MM.1S (cell line): ENCODE data around the gene GLIS2.

ENCODE experiments used
- DNase-seq: peaks from one replicate; pipeline ENCODE4 v3.0.0-alpha.2; 2015
- H2AFZ ChIP-seq: fragments of 300-600 bp; sonication (generic); 2 replicates; pipeline ENCODE4 v1.6.0; 2016; ENCODE audit warnings: antibody characterized with exemption, low read length
- H3F3A ChIP-seq: fragments of 300-600 bp; sonication (generic); 2 replicates; pipeline ENCODE4 v1.6.1; 2016; ENCODE audit warnings: mild to moderate bottlenecking, antibody characterized with exemption, low read length, moderate library complexity, mixed read lengths; ENCODE audit not compliant: insufficient read depth
- H3K27ac ChIP-seq: fragments of 300-600 bp; sonication (generic); 2 replicates; pipeline ENCODE4 v1.5.1; 2016; ENCODE audit warnings: mild to moderate bottlenecking, low read length
- H3K27me3 ChIP-seq: fragments of 300-600 bp; sonication (generic); replicated peaks from 2 replicates; pipeline ENCODE4 v1.6.0; 2016; ENCODE audit warnings: low read length; ENCODE audit not compliant: insufficient read depth
- H3K36me3 ChIP-seq: fragments of 300-600 bp; sonication (generic); replicated peaks from 2 replicates; pipeline ENCODE4 v1.6.1; 2016; ENCODE audit warnings: mild to moderate bottlenecking, low read length, mixed read lengths; ENCODE audit not compliant: insufficient read depth
- H3K4me1 ChIP-seq: fragments of 300-600 bp; sonication (generic); 2 replicates; pipeline ENCODE4 v1.6.1; 2016; ENCODE audit warnings: low read length, mixed read lengths
- H3K4me2 ChIP-seq: fragments of 300-600 bp; sonication (generic); 2 replicates; pipeline ENCODE4 v1.6.0; 2016; ENCODE audit warnings: low read depth, low read length
- H3K4me3 ChIP-seq: fragments of 300-600 bp; sonication (generic); 2 replicates; pipeline ENCODE4 v1.5.1; 2016; ENCODE audit warnings: low read length, mixed read lengths
- H3K79me2 ChIP-seq: fragments of 300-600 bp; sonication (generic); 2 replicates; pipeline ENCODE4 v1.6.1; 2016; ENCODE audit warnings: mixed run types, low read length, mixed read lengths
- H3K9ac ChIP-seq: fragments of 300-600 bp; sonication (generic); 2 replicates; pipeline ENCODE4 v1.6.1; 2016; ENCODE audit warnings: low read length, mixed read lengths
- H3K9me2 ChIP-seq: fragments of 300-600 bp; sonication (generic); replicated peaks from 2 replicates; pipeline ENCODE4 v1.6.1; 2016; ENCODE audit warnings: mild to moderate bottlenecking, low read length, mixed read lengths; ENCODE audit not compliant: insufficient read depth
- H3K9me3 ChIP-seq: fragments of 300-600 bp; sonication (generic); replicated peaks from 2 replicates; pipeline ENCODE4 v1.6.1; 2016; ENCODE audit warnings: mild to moderate bottlenecking, low read length, mixed read lengths; ENCODE audit not compliant: insufficient read depth
- H4K20me1 ChIP-seq: fragments of 300-600 bp; sonication (generic); 2 replicates; pipeline ENCODE4 v1.6.1; 2016; ENCODE audit warnings: mild to moderate bottlenecking, low read length, moderate library complexity, mixed read lengths; ENCODE audit not compliant: insufficient read depth
- EZH2 ChIP-seq: fragments of 300-600 bp; sonication (generic); optimal IDR thresholded peaks from 2 replicates; pipeline ENCODE3; 2017; ENCODE audit warnings: low read depth, mild to moderate bottlenecking, antibody characterized with exemption, low read length, mixed read lengths
- EZH2phosphoT487 ChIP-seq: fragments of 300-600 bp; sonication (generic); IDR thresholded peaks from 2 replicates; pipeline ENCODE4 v1.6.1; 2018; ENCODE audit warnings: antibody characterized with exemption, low read length
- TF ChIP-seq, protein P1 (sequence below): fragments of 300-600 bp; sonication (generic); IDR thresholded peaks from 2 replicates; pipeline ENCODE4 v1.5.1; 2016; ENCODE audit warnings: antibody characterized with exemption, low read length, mixed read lengths

GLIS2 gene

DNA sequence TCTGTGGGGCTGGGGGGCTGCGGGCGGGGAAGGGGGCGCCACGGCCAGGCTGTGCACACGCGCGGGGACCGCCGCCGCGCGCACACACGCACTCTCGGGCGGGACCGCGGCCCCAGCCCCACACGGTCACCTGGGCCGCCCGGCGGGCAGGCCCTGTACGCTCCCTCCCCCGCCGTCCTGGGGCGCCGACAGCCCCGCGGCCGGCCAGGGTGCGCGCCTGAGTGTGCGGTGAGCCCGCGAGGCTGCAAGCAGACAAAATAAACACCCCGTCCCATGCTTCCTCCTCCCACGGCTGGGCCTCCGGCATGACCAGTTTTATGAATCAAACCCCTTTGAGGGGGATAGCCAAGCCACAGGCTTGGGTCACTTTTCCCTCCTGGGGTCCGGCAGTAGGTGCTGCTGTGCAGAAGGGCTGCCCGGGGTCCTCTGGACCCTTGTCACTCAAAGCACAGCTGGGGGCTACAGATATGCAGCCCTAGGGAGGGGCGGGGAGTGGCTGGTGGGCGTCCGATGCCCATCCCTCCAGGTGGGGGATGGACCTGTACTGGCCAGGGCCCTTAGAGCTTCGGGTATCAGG lies 56.2 kb downstream of the GLIS2 start:
- Histone ChIP-seq H3K9me3 (no peaks in the 10 kb centered on the region), H3K9me2 (no peaks in the 10 kb centered on the region), H3K79me2 (peaks cover 12% of the 10 kb centered on the region), H3K4me2 (no peak overlapping the region), H3K4me3 (no peak overlapping the region), H3F3A (no peaks in the 10 kb centered on the region), H3K27me3 (no peaks in the 10 kb centered on the region), H2AFZ (no peak overlapping the region), H3K36me3 (no peaks in the 10 kb centered on the region), H3K9ac (no peak overlapping the region), H4K20me1 (no peaks in the 10 kb centered on the region), H3K27ac (no peak overlapping the region), H3K4me1 (no peaks in the 10 kb centered on the region)
- no peak for DNase-seq
- TF ChIP-seq EZH2 = no peak
- TF ChIP-seq, protein P1, sequence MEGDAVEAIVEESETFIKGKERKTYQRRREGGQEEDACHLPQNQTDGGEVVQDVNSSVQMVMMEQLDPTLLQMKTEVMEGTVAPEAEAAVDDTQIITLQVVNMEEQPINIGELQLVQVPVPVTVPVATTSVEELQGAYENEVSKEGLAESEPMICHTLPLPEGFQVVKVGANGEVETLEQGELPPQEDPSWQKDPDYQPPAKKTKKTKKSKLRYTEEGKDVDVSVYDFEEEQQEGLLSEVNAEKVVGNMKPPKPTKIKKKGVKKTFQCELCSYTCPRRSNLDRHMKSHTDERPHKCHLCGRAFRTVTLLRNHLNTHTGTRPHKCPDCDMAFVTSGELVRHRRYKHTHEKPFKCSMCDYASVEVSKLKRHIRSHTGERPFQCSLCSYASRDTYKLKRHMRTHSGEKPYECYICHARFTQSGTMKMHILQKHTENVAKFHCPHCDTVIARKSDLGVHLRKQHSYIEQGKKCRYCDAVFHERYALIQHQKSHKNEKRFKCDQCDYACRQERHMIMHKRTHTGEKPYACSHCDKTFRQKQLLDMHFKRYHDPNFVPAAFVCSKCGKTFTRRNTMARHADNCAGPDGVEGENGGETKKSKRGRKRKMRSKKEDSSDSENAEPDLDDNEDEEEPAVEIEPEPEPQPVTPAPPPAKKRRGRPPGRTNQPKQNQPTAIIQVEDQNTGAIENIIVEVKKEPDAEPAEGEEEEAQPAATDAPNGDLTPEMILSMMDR = no peak
- no peak for TF ChIP-seq EZH2phosphoT487

DNA sequence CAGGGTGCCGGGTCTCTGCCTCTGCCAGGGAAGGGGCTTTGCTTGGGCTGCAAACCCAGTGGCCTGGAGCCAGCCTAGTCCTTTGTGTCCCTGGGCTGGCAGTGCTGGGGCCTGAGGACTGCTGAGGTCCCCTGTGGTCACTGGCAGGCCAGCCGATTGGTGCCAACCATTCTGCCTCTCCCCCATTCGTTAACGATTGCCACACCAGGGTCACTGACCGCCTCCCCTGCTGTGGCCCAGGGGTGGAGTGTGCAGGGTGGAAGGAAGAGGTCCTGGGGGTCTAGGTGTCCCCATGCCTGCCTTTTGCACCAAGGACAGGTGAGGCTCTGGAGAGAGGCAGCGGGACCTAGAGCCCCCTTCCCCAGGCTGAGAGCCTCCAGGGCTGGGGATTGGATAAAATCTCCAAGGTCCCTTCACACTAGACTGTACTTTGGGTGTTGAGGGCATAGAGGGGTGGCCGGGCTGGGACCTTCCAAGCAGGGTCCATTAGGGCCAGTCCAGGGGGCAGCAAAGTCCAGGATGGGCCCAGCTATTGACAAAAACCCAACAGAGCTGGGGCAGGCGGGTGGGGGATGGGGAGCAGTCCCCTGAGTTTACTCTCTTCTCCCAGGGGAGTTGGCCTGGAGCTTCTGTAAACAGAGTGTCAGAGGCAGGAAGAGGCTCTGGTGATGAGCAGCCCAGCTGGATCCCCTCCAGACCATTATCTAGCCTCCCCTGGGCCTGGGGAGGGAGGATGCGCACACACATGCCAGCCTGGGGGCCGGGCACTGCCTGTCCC lies 56.9 kb downstream of the GLIS2 start:
- no peaks in the 10 kb centered on the region for H3K9me3 ChIP-seq
- H3K4me3 ChIP-seq = no peak overlapping the region
- H3K4me2 ChIP-seq = no peak overlapping the region
- H3F3A ChIP-seq = no peaks in the 10 kb centered on the region
- TF ChIP-seq EZH2phosphoT487 (no peak), EZH2 (no peak)
- TF ChIP-seq, protein P1 = no peak
- no peak for DNase-seq
- no peaks in the 10 kb centered on the region for H3K4me1 ChIP-seq
- no peaks in the 10 kb centered on the region for H3K27me3 ChIP-seq
- no peaks in the 10 kb centered on the region for H4K20me1 ChIP-seq
- no peaks in the 10 kb centered on the region for H3K9me2 ChIP-seq
- no peak overlapping the region for H3K9ac ChIP-seq
- H3K79me2 ChIP-seq = peaks cover 12% of the 10 kb centered on the region
- H3K36me3 ChIP-seq = no peaks in the 10 kb centered on the region
- H3K27ac ChIP-seq = no peak overlapping the region
- H2AFZ ChIP-seq = no peak overlapping the region

DNA sequence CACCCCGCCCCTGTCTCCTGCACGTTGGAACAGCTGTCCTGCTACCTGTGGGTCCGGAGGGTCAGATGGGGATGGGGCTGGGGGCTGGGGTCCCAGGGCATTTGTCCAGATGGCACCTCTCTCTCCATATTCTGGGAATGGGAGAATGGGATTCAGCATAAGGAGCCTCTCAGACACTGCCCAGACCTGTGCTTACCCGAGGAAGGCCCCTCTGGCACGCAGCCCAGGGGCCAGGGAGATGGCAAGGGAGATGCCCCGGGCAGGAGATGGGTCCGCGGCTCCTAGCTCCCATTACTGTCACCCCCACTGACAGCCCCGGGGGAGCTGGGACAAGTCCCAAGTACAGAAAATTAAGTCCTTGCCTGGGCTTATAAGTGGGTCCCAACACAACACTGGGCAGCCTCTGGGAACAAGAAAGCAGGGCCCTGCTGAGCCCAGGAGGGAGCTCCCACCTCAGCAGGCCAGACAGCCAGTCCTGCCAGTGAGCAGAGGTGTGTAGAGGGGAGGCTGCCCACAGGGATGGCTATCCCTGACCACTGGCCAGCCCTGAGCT lies 57.6 kb downstream of the GLIS2 start:
- DNase-seq = no peak
- no peak overlapping the region for H3K9ac ChIP-seq
- no peaks in the 10 kb centered on the region for H3K36me3 ChIP-seq
- peaks cover 12% of the 10 kb centered on the region for H3K79me2 ChIP-seq
- no peak overlapping the region for H3K4me3 ChIP-seq
- no peak overlapping the region for H3K4me2 ChIP-seq
- H3F3A ChIP-seq = no peaks in the 10 kb centered on the region
- no peak overlapping the region for H2AFZ ChIP-seq
- no peaks in the 10 kb centered on the region for H4K20me1 ChIP-seq
- no peaks in the 10 kb centered on the region for H3K9me3 ChIP-seq
- no peaks in the 10 kb centered on the region for H3K9me2 ChIP-seq
- TF ChIP-seq EZH2phosphoT487 = no peak
- no peak for TF ChIP-seq EZH2
- TF ChIP-seq, protein P1 = no peak
- no peak overlapping the region for H3K27ac ChIP-seq
- no peaks in the 10 kb centered on the region for H3K27me3 ChIP-seq
- H3K4me1 ChIP-seq = no peaks in the 10 kb centered on the region
